Neural progenitor cell (in vitro differentiated cells): Measurements from ENCODE around the gene ABCC4.

Source experiments
- EZH2 ChIP-seq: fragments of 200-600 bp; sonication (generic); IDR thresholded peaks from 2 replicates; pipeline ENCODE4 v1.6.1; 2017; ENCODE audit warnings: antibody characterized with exemption, mild to moderate bottlenecking, moderate library complexity
- EZH2phosphoT487 ChIP-seq: fragments of 200-600 bp; sonication (generic); IDR thresholded peaks from 2 replicates; pipeline ENCODE4 v1.6.1; 2017; ENCODE audit warnings: antibody characterized with exemption

GRCh38 chr13:95073747-95074311 is 227.4 kb downstream of the ABCC4 start:
- TF ChIP-seq EZH2, result no peak
- no peak for TF ChIP-seq EZH2phosphoT487
